ENCODE measurements around the gene PIGR. TPM values are rescaled to one million over a fixed set of nuclear protein-coding genes. Genes with fewer than 3 reads are reported as not detected.

The PIGR gene
- total RNA-seq, 3 donors from 2014 or later = 4,355 to 12,072 (median 9,452) TPM

GRCh38 chr1:206935491-206936067, 10.7 kb downstream of the PIGR start:
- intact Hi-C loops (cut with DNase I, micrococcal nuclease) = no loop called here
- H3K4me3 ChIP-seq = no peak overlapping the region
- H3K9me3 ChIP-seq = no peaks in the 10 kb centered on the region
- H3K36me3 ChIP-seq (ENCODE audit: low read depth) = peaks cover 6% of the 10 kb centered on the region
- no peak for TF ChIP-seq CTCF (IDR thresholded peaks at IDR 0.05)
- DNase-seq (peak; percentile 60 to 71 (median 66)), ATAC-seq (peak; percentile 33)
- peaks cover 6% of the 10 kb centered on the region for H3K4me1 ChIP-seq (ENCODE audit: low read depth)

- peak; percentile 21 for ATAC-seq
- intact Hi-C loops (cut with DNase I, micrococcal nuclease) = no loop called here
- H3K36me3 ChIP-seq (ENCODE audit: low read depth) = peaks cover 6% of the 10 kb centered on the region
- H3K9me3 ChIP-seq = no peaks in the 10 kb centered on the region
- TF ChIP-seq CTCF (IDR thresholded peaks at IDR 0.05) = peak; percentile 49
- H3K4me3 ChIP-seq = no peak overlapping the region
- peak; percentile 70 to 75 (median 72) for DNase-seq
- peaks cover 15% of the 10 kb centered on the region for H3K4me1 ChIP-seq (ENCODE audit: low read depth)
Observed at GRCh38 chr1:206933333-206933945, 12.8 kb downstream of the PIGR start.

- DNase-seq = no peak
Observed at GRCh38 chr1:206932177-206932576, 14.1 kb downstream of the PIGR start.

GRCh38 chr1:206931709-206932108, 14.6 kb downstream of the PIGR start:
- Histone ChIP-seq H3K4me1 (ENCODE audit: low read depth) (peaks cover 26% of the 10 kb centered on the region), H3K4me3 (no peak overlapping the region), H3K9me3 (no peaks in the 10 kb centered on the region), H3K36me3 (ENCODE audit: low read depth) (peaks cover 6% of the 10 kb centered on the region)
- ATAC-seq (no peak), DNase-seq (no peak)
- TF ChIP-seq CTCF (IDR thresholded peaks at IDR 0.05) = no peak
- intact Hi-C loops (cut with DNase I, micrococcal nuclease) = no loop called here

More at GRCh38 chr1:206932177-206932576, 14.1 kb downstream of the PIGR start:
- Histone ChIP-seq H3K4me1 (ENCODE audit: low read depth) (peaks cover 24% of the 10 kb centered on the region), H3K9me3 (no peaks in the 10 kb centered on the region), H3K36me3 (ENCODE audit: low read depth) (peaks cover 6% of the 10 kb centered on the region), H3K4me3 (no peak overlapping the region)
- intact Hi-C loops (cut with DNase I, micrococcal nuclease) = no loop called here
- ATAC-seq = no peak
- no peak for TF ChIP-seq CTCF (IDR thresholded peaks at IDR 0.05)

GRCh38 chr1:206930210-206930798, 16.0 kb downstream of the PIGR start:
- Histone ChIP-seq H3K4me3 (no peak overlapping the region), H3K4me1 (ENCODE audit: low read depth) (peaks cover 26% of the 10 kb centered on the region), H3K36me3 (ENCODE audit: low read depth) (peaks cover 6% of the 10 kb centered on the region), H3K9me3 (no peaks in the 10 kb centered on the region)
- peak in 2 of 3 donors; percentile 48 to 73 for DNase-seq
- intact Hi-C loops (cut with DNase I, micrococcal nuclease) = no loop called here
- TF ChIP-seq CTCF (IDR thresholded peaks at IDR 0.05) = no peak
- ATAC-seq = peak; percentile 6
